ENCODE measurements around the gene MDM4. TPM values are rescaled to one million over a fixed set of nuclear protein-coding genes. Genes with fewer than 3 reads are reported as not detected.

Gene MDM4
- total and polyA plus RNA-seq, 7 donors, result 5.0 to 67.0 (median 33.4) TPM

DNA sequence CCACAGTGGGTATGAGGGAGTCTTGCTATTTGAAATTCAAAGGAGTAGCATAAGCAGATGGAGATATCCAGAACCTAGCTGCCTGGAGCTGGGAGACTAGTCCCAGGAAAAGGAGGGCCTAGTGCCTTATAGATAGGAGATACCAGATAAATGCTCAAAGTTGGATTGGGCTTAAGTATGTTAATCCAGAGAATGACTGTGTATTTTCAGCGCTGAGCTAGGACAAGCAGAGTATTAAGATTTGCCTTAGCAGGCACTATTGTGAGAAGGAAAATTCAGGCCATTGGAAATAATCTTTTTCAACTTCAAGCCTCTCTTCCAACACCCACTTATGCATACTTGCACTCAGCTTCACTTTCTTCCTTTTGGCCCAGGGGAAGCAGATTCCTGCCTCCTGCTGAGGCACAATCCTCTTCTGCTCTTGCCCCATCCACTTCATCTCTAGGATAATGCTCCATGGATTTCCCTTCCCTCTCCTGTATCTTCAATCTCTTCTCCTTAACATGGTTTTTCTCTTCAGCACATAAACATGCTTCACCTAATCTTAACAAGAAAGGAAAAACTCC, 42.7 kb upstream of the MDM4 start:
- WGBS, 3 donors, result 56 to 87% (median 85%) methylated on average over 1 of the region's 1 CpG
- no peak overlapping the region for H3K27ac ChIP-seq
- no peak for DNase-seq
- intact Hi-C loops (cut with DNase I), result no loop called here
- peaks cover 50% of the 10 kb centered on the region for H3K4me1 ChIP-seq
- no peak for TF ChIP-seq CTCF (IDR thresholded peaks at IDR 0.05)
- no peaks in the 10 kb centered on the region for H3K36me3 ChIP-seq (ENCODE audit: insufficient read depth in 1 of 2, low read depth in 1 of 2)
- ATAC-seq, result no peak
- no peaks in the 10 kb centered on the region for H3K27me3 ChIP-seq (ENCODE audit: insufficient read depth in 3 of 3, low read length in 2 of 3)
- no peak overlapping the region for H3K4me3 ChIP-seq
- H3K9me3 ChIP-seq, result no peaks in the 10 kb centered on the region

DNA sequence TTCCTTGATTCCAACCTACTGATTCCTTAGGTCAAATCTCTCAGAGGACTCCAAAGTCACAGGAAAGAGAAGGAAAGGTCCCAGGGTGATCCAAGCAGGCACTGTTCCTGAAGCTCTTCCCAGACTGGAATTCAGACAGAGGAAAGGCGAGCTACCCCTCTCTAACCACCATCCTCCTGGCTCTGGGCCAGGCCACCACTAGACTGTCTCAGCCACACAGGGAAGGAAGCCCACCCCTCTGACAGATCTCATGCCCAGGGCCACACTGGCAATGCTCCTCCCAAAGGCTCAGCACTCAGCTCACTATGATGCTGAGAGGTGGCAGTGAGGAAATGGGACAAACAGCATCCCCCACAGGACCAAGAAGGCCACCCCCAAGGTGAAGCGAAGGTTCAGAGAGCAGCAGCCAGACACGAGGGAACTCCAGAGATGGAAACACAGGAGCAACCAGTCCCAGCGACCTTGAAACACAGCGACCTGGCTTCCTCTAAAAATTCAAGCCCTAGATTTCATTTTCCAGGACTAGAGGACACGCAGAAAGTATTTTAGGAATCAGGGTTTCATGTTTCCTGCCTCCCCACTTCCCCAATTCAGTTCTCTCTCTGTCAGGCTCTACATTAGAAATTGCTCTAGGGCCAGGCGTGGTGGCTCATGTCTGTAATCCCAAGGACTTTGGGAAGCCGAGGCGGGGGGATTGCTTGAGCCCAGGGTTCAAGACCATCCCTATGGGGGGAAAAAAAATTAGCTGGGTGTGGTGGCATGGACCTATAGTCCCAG, 40.4 kb upstream of the MDM4 start:
- Histone ChIP-seq H3K4me1 (peaks cover 61% of the 10 kb centered on the region), H3K4me3 (no peak overlapping the region), H3K27ac (peak overlapping the region; percentile 53), H3K36me3 (ENCODE audit: insufficient read depth in 1 of 2, low read depth in 1 of 2) (no peaks in the 10 kb centered on the region), H3K27me3 (ENCODE audit: insufficient read depth in 3 of 3, low read length in 2 of 3) (no peaks in the 10 kb centered on the region), H3K9me3 (no peaks in the 10 kb centered on the region)
- ATAC-seq (peak in 3 of 4 donors; percentile 20 to 52 (median 31)), DNase-seq (no peak)
- intact Hi-C loops (cut with DNase I), result no loop called here
- no peak for TF ChIP-seq CTCF (IDR thresholded peaks at IDR 0.05)
- WGBS, 3 donors, result 30 to 40% (median 32%) methylated on average over 9 of the region's 9 CpGs

- Histone ChIP-seq H3K36me3 (ENCODE audit: insufficient read depth in 1 of 2, low read depth in 1 of 2) (no peaks in the 10 kb centered on the region), H3K4me3 (no peak overlapping the region), H3K27ac (peak overlapping the region; percentile 53), H3K4me1 (peaks cover 68% of the 10 kb centered on the region), H3K9me3 (no peaks in the 10 kb centered on the region), H3K27me3 (ENCODE audit: insufficient read depth in 3 of 3, low read length in 2 of 3) (no peaks in the 10 kb centered on the region)
- no peak for ATAC-seq
- intact Hi-C loops (cut with DNase I), result no loop called here
- no peak for TF ChIP-seq CTCF (IDR thresholded peaks at IDR 0.05)
- DNase-seq, result no peak
- 66 to 78% (median 68%) methylated on average over 5 of the region's 5 CpGs for WGBS, 3 donors
Observed at GRCh38 chr1:204476563-204476962, 39.6 kb upstream of the MDM4 start.

- no peak for TF ChIP-seq CTCF (IDR thresholded peaks at IDR 0.05)
Observed at GRCh38 chr1:204477036-204477740, 39.0 kb upstream of the MDM4 start.

More at GRCh38 chr1:204477036-204477740, 39.0 kb upstream of the MDM4 start:
- no peak for DNase-seq
- no peaks in the 10 kb centered on the region for H3K27me3 ChIP-seq (ENCODE audit: insufficient read depth in 3 of 3, low read length in 2 of 3)
- no peak overlapping the region for H3K4me3 ChIP-seq
- intact Hi-C loops (cut with DNase I), result no loop called here
- peak in 3 of 4 donors; percentile 54 to 79 (median 68) for ATAC-seq
- no peaks in the 10 kb centered on the region for H3K9me3 ChIP-seq
- peaks cover 74% of the 10 kb centered on the region for H3K4me1 ChIP-seq
- H3K36me3 ChIP-seq (ENCODE audit: insufficient read depth in 1 of 2, low read depth in 1 of 2), result no peaks in the 10 kb centered on the region
- no peak overlapping the region for H3K27ac ChIP-seq
- WGBS, 3 donors, result 36 to 46% (median 43%) methylated on average over 5 of the region's 5 CpGs
